HFFc6 (cell line): ENCODE measurements around the gene OBP2A. TPM values are rescaled to one million over a fixed set of nuclear protein-coding genes. Genes with fewer than 3 reads are reported as not detected.

Source experiments
- DNase-seq: peaks from one replicate; pipeline ENCODE4 v3.0.0-alpha.2; 2018
- H3K27ac Mint-ChIP-seq: 2 replicates; pipeline ENCODE4 v1.8.0; 2020; ENCODE audit warnings: mild to moderate bottlenecking, mixed read lengths
- H3K27me3 Mint-ChIP-seq: 2 replicates; pipeline ENCODE4 v1.8.0; 2021; ENCODE audit warnings: mild to moderate bottlenecking, moderate library complexity, mixed read lengths; ENCODE audit not compliant: insufficient read depth
- H3K36me3 Mint-ChIP-seq: 2 replicates; pipeline ENCODE4 v1.8.0; 2021; ENCODE audit warnings: low read depth, mixed read lengths
- H3K4me1 Mint-ChIP-seq: 2 replicates; pipeline ENCODE4 v1.8.0; 2020; ENCODE audit warnings: low read depth, mixed read lengths
- H3K4me3 Mint-ChIP-seq: 2 replicates; pipeline ENCODE4 v1.8.0; 2020; ENCODE audit warnings: mild to moderate bottlenecking, moderate library complexity, mixed read lengths
- H3K9me3 Mint-ChIP-seq: 2 replicates; pipeline ENCODE4 v1.8.0; 2020; ENCODE audit warnings: mild to moderate bottlenecking, mixed read lengths
- CTCF ChIP-seq: fragments of 200-600 bp; sonication (generic); IDR thresholded peaks from 2 replicates; pipeline ENCODE4 v1.5.0; 2021; ENCODE audit warnings: antibody characterized with exemption, mild to moderate bottlenecking
- total RNA-seq, 6 experiments: library from RNA; stranded (reverse); fragmentation: NEBNext Ultra II Directional; extraction: Animal tissue kit (Norgen Biotek cat#: 25700); gene quantifications; 2 replicates in 1 of 6; 3 replicates in 5 of 6; pipeline ENCODE4 v1.2.3, GENCODE V29; 2021

The OBP2A gene
- total RNA-seq, 6 experiments from 2014 or later: not detected

- no peak overlapping the region for H3K27ac Mint-ChIP-seq
- peaks cover 13% of the 10 kb centered on the region for H3K27me3 Mint-ChIP-seq
- no peak overlapping the region for H3K4me3 Mint-ChIP-seq
- no peaks in the 10 kb centered on the region for H3K36me3 Mint-ChIP-seq
- no peak for DNase-seq
- no peaks in the 10 kb centered on the region for H3K4me1 Mint-ChIP-seq
- no peak for TF ChIP-seq CTCF
- peaks cover 12% of the 10 kb centered on the region for H3K9me3 Mint-ChIP-seq
Measured at GRCh38 chr9:135583688-135584011, 37.7 kb downstream of the OBP2A start.

- no peak for TF ChIP-seq CTCF
- DNase-seq: no peak
- Mint-ChIP-seq H3K4me3 (no peak overlapping the region), H3K27me3 (peaks cover 13% of the 10 kb centered on the region), H3K9me3 (peaks cover 12% of the 10 kb centered on the region), H3K27ac (no peak overlapping the region), H3K36me3 (no peaks in the 10 kb centered on the region), H3K4me1 (no peaks in the 10 kb centered on the region)
Measured at GRCh38 chr9:135584371-135584770, 38.4 kb downstream of the OBP2A start.

GRCh38 chr9:135584934-135585333, 39.0 kb downstream of the OBP2A start:
- H3K4me1 Mint-ChIP-seq: no peaks in the 10 kb centered on the region
- peaks cover 14% of the 10 kb centered on the region for H3K9me3 Mint-ChIP-seq
- no peak overlapping the region for H3K27ac Mint-ChIP-seq
- no peak for DNase-seq
- no peak overlapping the region for H3K4me3 Mint-ChIP-seq
- no peak for TF ChIP-seq CTCF
- H3K36me3 Mint-ChIP-seq: no peaks in the 10 kb centered on the region
- H3K27me3 Mint-ChIP-seq: peaks cover 16% of the 10 kb centered on the region

- Mint-ChIP-seq H3K36me3 (no peaks in the 10 kb centered on the region), H3K4me3 (no peak overlapping the region), H3K4me1 (no peaks in the 10 kb centered on the region), H3K9me3 (peaks cover 13% of the 10 kb centered on the region), H3K27ac (no peak overlapping the region), H3K27me3 (peaks cover 13% of the 10 kb centered on the region)
- no peak for DNase-seq
- no peak for TF ChIP-seq CTCF
Measured at GRCh38 chr9:135586601-135587109, 40.7 kb downstream of the OBP2A start.

- Mint-ChIP-seq H3K27me3 (peaks cover 13% of the 10 kb centered on the region), H3K4me3 (no peak overlapping the region), H3K36me3 (no peaks in the 10 kb centered on the region), H3K9me3 (peaks cover 8% of the 10 kb centered on the region; the same call in 1 of the 2 replicates), H3K4me1 (no peaks in the 10 kb centered on the region), H3K27ac (no peak overlapping the region)
- DNase-seq: no peak
- TF ChIP-seq CTCF: no peak
Measured at GRCh38 chr9:135587658-135588057, 41.7 kb downstream of the OBP2A start.

GRCh38 chr9:135588371-135588770, 42.4 kb downstream of the OBP2A start:
- TF ChIP-seq CTCF: no peak
- Mint-ChIP-seq H3K9me3 (peaks cover 8% of the 10 kb centered on the region; the same call in 1 of the 2 replicates), H3K27me3 (peaks cover 13% of the 10 kb centered on the region), H3K36me3 (no peaks in the 10 kb centered on the region), H3K27ac (no peak overlapping the region), H3K4me3 (no peak overlapping the region), H3K4me1 (no peaks in the 10 kb centered on the region)
- DNase-seq: no peak
